Uterus (tissue), 4 donors: ENCODE results near the gene RSPO1. TPM values are rescaled to one million over a fixed set of nuclear protein-coding genes. Genes with fewer than 3 reads are reported as not detected.

Source experiments
- DNase-seq, 2 donors: peaks; one replicate each; pipeline ENCODE4 v3.0.0-alpha.2; 2019 to 2020
- H3K27ac ChIP-seq, 2 donors: fragments of 200-600 bp; sonication (generic); 1 replicate in 1 of 2; 2 replicates in 1 of 2; pipeline ENCODE4 v1.5.1; 2016 to 2018
- H3K27me3 ChIP-seq, 2 donors: fragments of 200-600 bp; sonication (generic); one replicate each; pipeline ENCODE4 v1.5.1; 2018 to 2019; ENCODE audit warnings: control low read depth in 1 of 2
- H3K36me3 ChIP-seq, 2 donors: fragments of 200-600 bp; sonication (generic); one replicate each; pipeline ENCODE4 v1.5.1; 2019; ENCODE audit warnings: control low read depth in 1 of 2
- H3K4me1 ChIP-seq, 2 donors: fragments of 200-600 bp; sonication (generic); one replicate each; pipeline ENCODE4 v1.5.1; 2018 to 2019; ENCODE audit warnings: control low read depth in 1 of 2
- H3K4me3 ChIP-seq, 2 donors: fragments of 200-600 bp; sonication (generic); 1 replicate in 1 of 2; 2 replicates in 1 of 2; pipeline ENCODE4 v1.5.1; 2018 to 2019; ENCODE audit warnings: mild to moderate bottlenecking in 1 of 2
- H3K9me3 ChIP-seq, 2 donors: fragments of 200-600 bp; sonication (generic); one replicate each; pipeline ENCODE4 v1.5.1; 2019; ENCODE audit warnings: control low read depth in 1 of 2
- POLR2A ChIP-seq, 2 donors: fragments of 450-650 bp; IDR thresholded peaks; one replicate each; pipeline ENCODE4 v1.6.1; 2016; ENCODE audit warnings: antibody characterized with exemption in 2 of 2, mild to moderate bottlenecking in 1 of 2, moderate library complexity in 1 of 2
- intact Hi-C: fragments of 100-400 bp; cut with DNase I; formaldehyde crosslinking; loops from one replicate; pipeline ENCODE4 v1.15.1; 2023; ENCODE audit warnings: low total_unique reads
- total RNA-seq, 4 donors: library from RNA; depleted of rRNA in 3 of 4; stranded (reverse); fragments of >200 nt in 3 of 4; gene quantifications; one replicate each; pipeline versions ENCODE4 v1.1.0 to v1.2.4, GENCODE V29; 2014 to 2023
- TF ChIP-seq, protein P1 (sequence below), 4 experiments: fragments of 200-600 bp in 2 of 4; fragments of 450-650 bp in 2 of 4; sonication (generic) in 2 of 4; IDR thresholded peaks; one replicate each; pipeline ENCODE4 v1.5.1; 2016 to 2019; ENCODE audit warnings: antibody characterized with exemption in 4 of 4, mild to moderate bottlenecking in 2 of 4, moderate library complexity in 1 of 4
- donor health status: DM: yes; HTN: yes; CAD: no.

The RSPO1 gene
- total RNA-seq, 4 donors from 2014 or later = 4.6 to 74.6 (median 29.9) TPM

- no peak for DNase-seq
- intact Hi-C loops = no loop called here
- Histone ChIP-seq H3K27me3 (no peaks in the 10 kb centered on the region), H3K4me1 (peaks cover 0 to under 1% of the 10 kb centered on the region in 2 donors), H3K9me3 (peaks cover 0 to 5% of the 10 kb centered on the region in 2 donors), H3K4me3 (no peak overlapping the region), H3K36me3 (no peaks in the 10 kb centered on the region), H3K27ac (no peak overlapping the region)
- TF ChIP-seq, protein P1, sequence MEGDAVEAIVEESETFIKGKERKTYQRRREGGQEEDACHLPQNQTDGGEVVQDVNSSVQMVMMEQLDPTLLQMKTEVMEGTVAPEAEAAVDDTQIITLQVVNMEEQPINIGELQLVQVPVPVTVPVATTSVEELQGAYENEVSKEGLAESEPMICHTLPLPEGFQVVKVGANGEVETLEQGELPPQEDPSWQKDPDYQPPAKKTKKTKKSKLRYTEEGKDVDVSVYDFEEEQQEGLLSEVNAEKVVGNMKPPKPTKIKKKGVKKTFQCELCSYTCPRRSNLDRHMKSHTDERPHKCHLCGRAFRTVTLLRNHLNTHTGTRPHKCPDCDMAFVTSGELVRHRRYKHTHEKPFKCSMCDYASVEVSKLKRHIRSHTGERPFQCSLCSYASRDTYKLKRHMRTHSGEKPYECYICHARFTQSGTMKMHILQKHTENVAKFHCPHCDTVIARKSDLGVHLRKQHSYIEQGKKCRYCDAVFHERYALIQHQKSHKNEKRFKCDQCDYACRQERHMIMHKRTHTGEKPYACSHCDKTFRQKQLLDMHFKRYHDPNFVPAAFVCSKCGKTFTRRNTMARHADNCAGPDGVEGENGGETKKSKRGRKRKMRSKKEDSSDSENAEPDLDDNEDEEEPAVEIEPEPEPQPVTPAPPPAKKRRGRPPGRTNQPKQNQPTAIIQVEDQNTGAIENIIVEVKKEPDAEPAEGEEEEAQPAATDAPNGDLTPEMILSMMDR (IDR thresholded peaks at IDR 0.05) = no peak
- no peak for TF ChIP-seq POLR2A (IDR thresholded peaks at IDR 0.05)
Measured at GRCh38 chr1:37641059-37641458, 6.4 kb upstream of the RSPO1 start.

- intact Hi-C loops = no loop called here
- no peak for DNase-seq
- TF ChIP-seq POLR2A (IDR thresholded peaks at IDR 0.05) = no peak
- TF ChIP-seq, protein P1 (IDR thresholded peaks at IDR 0.05) = no peak
- H3K4me3 ChIP-seq = no peak overlapping the region
- H3K9me3 ChIP-seq = no peaks in the 10 kb centered on the region
- no peaks in the 10 kb centered on the region for H3K36me3 ChIP-seq
- H3K27ac ChIP-seq = peak overlapping the region; percentile 72 to 88
- H3K27me3 ChIP-seq = no peaks in the 10 kb centered on the region
- H3K4me1 ChIP-seq = peaks cover 0 to 6% of the 10 kb centered on the region in 2 donors
Measured at GRCh38 chr1:37636435-37636834, 1.7 kb upstream of the RSPO1 start.

DNA sequence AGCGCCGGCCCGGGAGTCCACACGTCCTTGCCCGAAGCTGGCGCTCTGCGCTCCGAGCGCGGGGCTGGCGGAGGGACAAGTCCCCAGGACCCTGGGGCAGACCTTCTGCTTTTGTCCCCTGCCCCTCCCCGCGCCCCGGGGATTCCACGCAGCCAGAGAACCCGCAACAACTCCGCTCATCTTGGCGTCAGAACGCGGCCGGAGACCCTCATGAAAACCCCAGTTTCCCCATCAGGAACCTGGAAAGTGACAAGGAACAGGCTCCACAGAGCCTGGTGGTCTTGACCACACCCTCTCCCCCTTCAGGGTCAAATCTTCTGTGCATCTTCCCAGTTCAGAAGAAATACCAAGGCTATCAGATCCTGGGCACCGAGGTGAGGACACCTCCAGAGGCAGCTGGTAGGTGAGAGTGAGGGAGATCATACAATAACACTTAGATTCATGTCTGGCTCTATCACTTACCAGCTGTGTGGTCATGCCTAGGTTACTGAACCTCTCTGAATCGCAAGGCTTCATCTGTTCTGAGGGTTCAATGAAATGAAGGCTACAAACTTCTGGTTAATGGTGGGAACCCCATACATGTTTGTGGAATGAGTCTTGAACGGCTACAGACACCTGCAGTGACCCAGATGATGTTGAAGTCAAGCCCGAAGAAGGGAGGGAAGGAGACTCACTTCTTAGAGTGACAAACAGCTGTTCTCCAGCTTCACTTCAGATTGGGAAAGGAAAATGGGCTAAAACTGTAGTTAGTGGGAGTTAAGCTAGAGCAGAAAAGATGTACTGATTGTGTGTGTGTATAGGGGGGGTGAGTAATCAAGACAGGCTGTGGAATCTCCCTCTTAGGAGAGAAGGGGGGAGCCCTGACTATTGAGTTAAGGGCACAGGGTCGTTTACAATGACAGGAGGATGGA lies 555 bp upstream of the RSPO1 start:
- intact Hi-C loops = no loop called here
- Histone ChIP-seq H3K4me1 (peaks cover 0 to 6% of the 10 kb centered on the region in 2 donors), H3K27me3 (no peaks in the 10 kb centered on the region), H3K27ac (peak overlapping the region; percentile 72 to 88), H3K4me3 (peak overlapping the region; percentile 40 to 58), H3K9me3 (no peaks in the 10 kb centered on the region), H3K36me3 (no peaks in the 10 kb centered on the region)
- no peak for DNase-seq
- TF ChIP-seq POLR2A (IDR thresholded peaks at IDR 0.05) = no peak
- TF ChIP-seq, protein P1 (IDR thresholded peaks at IDR 0.05) = no peak

GRCh38 chr1:37633938-37634243 lies 801 bp downstream of the RSPO1 start:
- no peak for DNase-seq
- no peak for TF ChIP-seq POLR2A (IDR thresholded peaks at IDR 0.05)
- TF ChIP-seq, protein P1 (IDR thresholded peaks at IDR 0.05) = no peak
- Histone ChIP-seq H3K4me3 (peak overlapping the region; percentile 40 to 58), H3K9me3 (no peaks in the 10 kb centered on the region), H3K4me1 (peaks cover 0 to 6% of the 10 kb centered on the region in 2 donors), H3K27me3 (no peaks in the 10 kb centered on the region), H3K36me3 (no peaks in the 10 kb centered on the region), H3K27ac (peak overlapping the region; percentile 72 to 88)
- intact Hi-C loops = no loop called here
